Naive thymus-derived CD4-positive, alpha-beta T cell (primary cell): ENCODE measurements around the gene RAB11B. TPM values are rescaled to one million over a fixed set of nuclear protein-coding genes. Genes with fewer than 3 reads are reported as not detected.

Experiments
- ATAC-seq: fragments of 150-1000 bp; cut with Tn5 transposase; 2 replicates; pipeline ENCODE4 v1.10.0; 2021; ENCODE audit warnings: mild to moderate bottlenecking, moderate library complexity
- CTCF ChIA-PET: fragments of 350-600 bp; sonication (Branson Sonifier 250); formaldehyde crosslinking; loops from one replicate; lab custom pipeline; 2021; ENCODE audit warnings: antibody characterized with exemption; lab: Charles Lee
- POLR2A ChIA-PET: fragments of 350-600 bp; sonication (Branson Sonifier 250); formaldehyde crosslinking; loops from one replicate; lab custom pipeline; 2021; ENCODE audit warnings: antibody characterized with exemption, inconsistent platforms; lab: Charles Lee
- DNase-seq, 9 donors: peaks; one replicate each; pipeline versions ENCODE4 v3.0.0 to v3.0.0-alpha.2; 2020 to 2022; ENCODE audit warnings: mixed read lengths in 1 of 9
- H3K27ac ChIP-seq: one replicate; pipeline ENCODE4 v1.7.0; 2013; ENCODE audit warnings: mild to moderate bottlenecking, low read depth, low read length, moderate library complexity
- H3K27me3 ChIP-seq, 2 donors: one replicate each; pipeline ENCODE4 v1.7.0; 2013; ENCODE audit warnings: low read length in 2 of 2, mild to moderate bottlenecking in 2 of 2, moderate library complexity in 2 of 2; ENCODE audit not compliant: control insufficient read depth in 2 of 2, insufficient read depth in 2 of 2
- H3K36me3 ChIP-seq, 3 experiments: 1 replicate in 2 of 3; 2 replicates in 1 of 3; pipeline ENCODE4 v1.7.0; 2013; ENCODE audit warnings: low read length in 3 of 3, mild to moderate bottlenecking in 3 of 3, moderate library complexity in 1 of 3; ENCODE audit not compliant: insufficient read depth in 3 of 3, control insufficient read depth in 2 of 3
- H3K4me1 ChIP-seq, 2 donors: one replicate each; pipeline ENCODE4 v1.7.0; 2013; ENCODE audit warnings: low read length in 2 of 2, mild to moderate bottlenecking in 2 of 2, moderate library complexity in 1 of 2; ENCODE audit not compliant: control insufficient read depth in 2 of 2, insufficient read depth in 2 of 2
- H3K4me3 ChIP-seq: 2 replicates; pipeline ENCODE4 v1.7.0; 2013; ENCODE audit warnings: mild to moderate bottlenecking, low read length
- H3K9me3 ChIP-seq, 3 experiments: 1 replicate in 2 of 3; 2 replicates in 1 of 3; pipeline ENCODE4 v1.7.0; 2013; ENCODE audit warnings: low read length in 3 of 3; ENCODE audit not compliant: control insufficient read depth in 2 of 3
- H3K27ac Mint-ChIP-seq, 9 donors: one replicate each; pipeline ENCODE4 v1.8.0; 2020 to 2022; ENCODE audit warnings: mixed read lengths in 9 of 9, mild to moderate bottlenecking in 8 of 9, moderate library complexity in 5 of 9, inconsistent platforms in 2 of 9
- H3K27me3 Mint-ChIP-seq, 5 donors: one replicate each; pipeline ENCODE4 v1.8.0; 2021 to 2022; ENCODE audit warnings: mixed read lengths in 5 of 5, mild to moderate bottlenecking in 1 of 5
- H3K36me3 Mint-ChIP-seq, 5 donors: one replicate each; pipeline ENCODE4 v1.8.0; 2020 to 2022; ENCODE audit warnings: mixed read lengths in 5 of 5, mild to moderate bottlenecking in 3 of 5, inconsistent platforms in 1 of 5
- H3K4me1 Mint-ChIP-seq, 7 donors: one replicate each; pipeline ENCODE4 v1.8.0; 2020 to 2022; ENCODE audit warnings: mixed read lengths in 7 of 7, mild to moderate bottlenecking in 3 of 7, inconsistent platforms in 1 of 7
- H3K4me3 Mint-ChIP-seq, 10 donors: one replicate each; pipeline ENCODE4 v1.8.0; 2020 to 2022; ENCODE audit warnings: mild to moderate bottlenecking in 10 of 10, mixed read lengths in 10 of 10, moderate library complexity in 6 of 10, inconsistent platforms in 2 of 10
- H3K9me3 Mint-ChIP-seq, 11 donors: one replicate each; pipeline ENCODE4 v1.8.0; 2020 to 2022; ENCODE audit warnings: mixed read lengths in 11 of 11, mild to moderate bottlenecking in 4 of 11, inconsistent platforms in 1 of 11, moderate library complexity in 1 of 11
- intact Hi-C, 2 donors: fragments of 100-400 bp; cut with micrococcal nuclease; formaldehyde crosslinking; loops; one replicate each; pipeline ENCODE4 v1.15.1; 2023
- polyA plus RNA-seq, 2 donors: library from polyadenylated mRNA; unstranded; fragments of 300-500 nt; fragmentation: Illumina TruSeq; gene quantifications; one replicate each; pipeline ENCODE4 v1.2.3, GENCODE V29; 2021
- total RNA-seq, 6 experiments: library from RNA in 5 of 6; stranded (reverse) in 5 of 6; gene quantifications; 1 replicate in 5 of 6; 2 replicates in 1 of 6; pipeline ENCODE4 v1.2.3 and lab custom pipeline; 2021 to 2026

Gene RAB11B
- total and polyA plus RNA-seq, 7 experiments from 2014 or later = 53.1 to 113 (median 95.3) TPM

GRCh38 chr19:8391198-8392016 lies 1.2 kb downstream of the RAB11B start:
- Histone ChIP-seq H3K4me1 (peaks cover 4 to 8% of the 10 kb centered on the region in 2 donors), H3K27ac (peak overlapping the region; percentile 98), H3K4me3 (no peak overlapping the region), H3K27me3 (no peaks in the 10 kb centered on the region), H3K36me3 (peaks cover 0 to 8% (median 0%) of the 10 kb centered on the region in 3 experiments), H3K9me3 (no peaks in the 10 kb centered on the region)
- Mint-ChIP-seq H3K9me3 (peaks cover 0 to 4% (median 0%) of the 10 kb centered on the region in 11 donors), H3K27me3 (no peaks in the 10 kb centered on the region), H3K27ac (peak overlapping the region; percentile 71 to 94 (median 89)), H3K4me1 (peaks cover 22 to 47% (median 34%) of the 10 kb centered on the region in 7 donors), H3K36me3 (peaks cover 0 to 14% (median 4%) of the 10 kb centered on the region in 5 donors), H3K4me3 (peak overlapping the region; percentile 81 to 98 (median 89))
- intact Hi-C loops = loop anchor here (2.0 to 5.0 kb wide), 4 partner anchors 49 to 469 kb away; partner anchors contain the start of genes KANK3 (in 2 of the 2), CERS4 (in 1 of the 2) and SNAPC2 (in 1 of the 2)
- DNase-seq = no peak
- ChIA-PET CTCF (interaction anchor here (0.6 to 0.8 kb wide), 3 partner anchors 19 to 216 kb away, joined by 3 read pairs; no protein-coding TSS in a partner anchor), POLR2A (interaction anchor here (0.5 to 2.1 kb wide), 7 partner anchors 10 to 115 kb away, joined by 3 to 17 read pairs (median 3); partner anchors contain the start of genes HNRNPM and MARCHF2)
- no peak for ATAC-seq

- POLR2A ChIA-PET = interaction anchor here (0.5 kb wide), 1 partner anchor 114 kb away, joined by 3 read pairs; no protein-coding TSS in a partner anchor
- peaks cover 7 to 8% of the 10 kb centered on the region in 2 donors for H3K4me1 ChIP-seq
- DNase-seq = no peak
- Mint-ChIP-seq H3K27me3 (no peaks in the 10 kb centered on the region), H3K36me3 (peaks cover 0 to 9% (median 2%) of the 10 kb centered on the region in 5 donors), H3K4me3 (peak overlapping the region in 7 of 10 donors; percentile 36 to 96 (median 70)), H3K27ac (peak overlapping the region in 6 of 9 donors; percentile 36 to 90 (median 62)), H3K4me1 (peaks cover 26 to 53% (median 41%) of the 10 kb centered on the region in 7 donors), H3K9me3 (no peaks in the 10 kb centered on the region)
- intact Hi-C loops = loop anchor here in 1 of 2 donors (5.0 kb wide), 2 partner anchors 200 to 470 kb away; partner anchors contain the start of gene SNAPC2
- H3K27ac ChIP-seq = peak overlapping the region; percentile 24
- no peak for ATAC-seq
- H3K27me3 ChIP-seq = no peaks in the 10 kb centered on the region
- CTCF ChIA-PET = interaction anchor here (0.6 kb wide), 2 partner anchors 217 to 736 kb away, joined by 3 read pairs; no protein-coding TSS in a partner anchor
- no peaks in the 10 kb centered on the region for H3K9me3 ChIP-seq
- H3K4me3 ChIP-seq = no peak overlapping the region
- H3K36me3 ChIP-seq = peaks cover 0 to 8% (median 0%) of the 10 kb centered on the region in 3 experiments
These were observed 1.9 kb downstream of the RAB11B start for GRCh38 chr19:8392017-8392591.

- DNase-seq (no peak), ATAC-seq (no peak)
- H3K27me3 Mint-ChIP-seq = no peaks in the 10 kb centered on the region
- Histone ChIP-seq H3K9me3 (no peaks in the 10 kb centered on the region), H3K4me3 (no peak overlapping the region), H3K27ac (no peak overlapping the region), H3K36me3 (peaks cover 0 to 15% (median 0%) of the 10 kb centered on the region in 3 experiments), H3K4me1 (peaks cover 8% of the 10 kb centered on the region in 2 donors), H3K27me3 (no peaks in the 10 kb centered on the region)
- no peaks in the 10 kb centered on the region for H3K9me3 Mint-ChIP-seq
- ChIA-PET POLR2A (interaction anchor here (1.2 kb wide), 1 partner anchor 18 kb away, joined by 6 read pairs; no protein-coding TSS in a partner anchor), CTCF (interaction anchor here (0.6 kb wide), 1 partner anchor 199 kb away, joined by 3 read pairs; no protein-coding TSS in a partner anchor)
- peak overlapping the region in 3 of 9 donors; percentile 38 to 64 (median 63) for H3K27ac Mint-ChIP-seq
- H3K4me1 Mint-ChIP-seq = peaks cover 28 to 55% (median 47%) of the 10 kb centered on the region in 7 donors
- H3K4me3 Mint-ChIP-seq = peak overlapping the region in 4 of 10 donors; percentile 11 to 40 (median 32)
- peaks cover 0 to 5% (median 0%) of the 10 kb centered on the region in 5 donors for H3K36me3 Mint-ChIP-seq
- intact Hi-C loops = loop anchor here in 1 of 2 donors (5.0 kb wide), 2 partner anchors 199 to 471 kb away; partner anchors contain the start of gene SNAPC2
These were observed 3.2 kb downstream of the RAB11B start for GRCh38 chr19:8393192-8393870.

- intact Hi-C loops = loop anchor here in 1 of 2 donors (5.0 kb wide), 2 partner anchors 198 to 472 kb away; partner anchors contain the start of gene SNAPC2
- peaks cover 28 to 55% (median 47%) of the 10 kb centered on the region in 7 donors for H3K4me1 Mint-ChIP-seq
- H3K36me3 ChIP-seq = peaks cover 0 to 18% (median 0%) of the 10 kb centered on the region in 3 experiments
- ATAC-seq = no peak
- no peaks in the 10 kb centered on the region for H3K27me3 ChIP-seq
- H3K9me3 ChIP-seq = no peaks in the 10 kb centered on the region
- ChIA-PET POLR2A (interaction anchor here (1.2 kb wide), 1 partner anchor 18 kb away, joined by 6 read pairs; no protein-coding TSS in a partner anchor), CTCF (interaction anchor here (0.6 kb wide), 1 partner anchor 200 kb away, joined by 3 read pairs; no protein-coding TSS in a partner anchor)
- no peak for DNase-seq
- peak overlapping the region in 1 of 10 donors; percentile 25 for H3K4me3 Mint-ChIP-seq
- no peak overlapping the region for H3K27ac ChIP-seq
- no peaks in the 10 kb centered on the region for H3K9me3 Mint-ChIP-seq
- H3K36me3 Mint-ChIP-seq = peaks cover 0 to 5% (median 0%) of the 10 kb centered on the region in 5 donors
- H3K4me3 ChIP-seq = no peak overlapping the region
- H3K27ac Mint-ChIP-seq = peak overlapping the region in 1 of 9 donors; percentile 41
- H3K27me3 Mint-ChIP-seq = no peaks in the 10 kb centered on the region
- H3K4me1 ChIP-seq = peaks cover 8% of the 10 kb centered on the region in 2 donors
These were observed 3.7 kb downstream of the RAB11B start for GRCh38 chr19:8393871-8394250.

GRCh38 chr19:8395621-8396082 lies 5.5 kb downstream of the RAB11B start:
- intact Hi-C loops = loop anchor here (1.0 kb wide), 1 partner anchor 41 kb away; no protein-coding TSS in a partner anchor
- Mint-ChIP-seq H3K4me3 (no peak overlapping the region), H3K9me3 (peaks cover 0 to 2% (median 0%) of the 10 kb centered on the region in 11 donors), H3K4me1 (peaks cover 26 to 49% (median 45%) of the 10 kb centered on the region in 7 donors), H3K27me3 (no peaks in the 10 kb centered on the region), H3K36me3 (peaks cover 0 to 8% (median 4%) of the 10 kb centered on the region in 5 donors), H3K27ac (peak overlapping the region in 2 of 9 donors; percentile 12 to 75)
- ChIA-PET CTCF (interaction anchor here (0.5 to 1.0 kb wide), 3 partner anchors 12 to 184 kb away, joined by 3 to 4 read pairs (median 4); no protein-coding TSS in a partner anchor), POLR2A (interaction anchor here (0.6 kb wide), 1 partner anchor 193 kb away, joined by 4 read pairs; no protein-coding TSS in a partner anchor)
- H3K27ac ChIP-seq = no peak overlapping the region
- no peaks in the 10 kb centered on the region for H3K9me3 ChIP-seq
- no peaks in the 10 kb centered on the region for H3K27me3 ChIP-seq
- H3K4me3 ChIP-seq = no peak overlapping the region
- peaks cover 8% of the 10 kb centered on the region in 2 donors for H3K4me1 ChIP-seq
- peaks cover 0 to 32% (median 3%) of the 10 kb centered on the region in 3 experiments for H3K36me3 ChIP-seq
- DNase-seq = no peak
- ATAC-seq = no peak
